ENCODE measurements around the gene PUM1. TPM values are rescaled to one million over a fixed set of nuclear protein-coding genes. Genes with fewer than 3 reads are reported as not detected.

The PUM1 gene
- total and polyA plus RNA-seq, 10 of the 15 experiments (the other 5 are each of a cell fraction or from before 2014, with no cell fraction given): 21.4 to 75.3 (median 42.4) TPM

DNA sequence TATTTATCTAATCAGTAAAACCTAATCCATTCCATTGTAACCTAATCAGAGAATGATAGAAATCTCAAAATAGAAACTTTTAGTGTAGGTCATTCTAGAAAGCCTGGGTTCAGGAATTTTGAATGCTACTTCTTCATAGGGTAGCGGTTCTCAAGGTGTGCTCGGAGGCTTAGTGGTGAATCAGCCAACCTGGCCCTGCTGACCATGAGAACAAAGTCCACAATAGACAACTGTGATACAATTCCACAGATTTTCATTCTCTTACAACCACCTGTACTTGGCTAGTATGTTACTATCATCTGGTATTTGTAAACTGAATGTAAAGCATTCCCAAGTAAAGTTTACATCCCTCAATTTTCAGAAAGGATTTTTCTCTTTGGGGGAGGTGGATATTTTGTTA lies 7.5 kb upstream of the PUM1 start:
- WGBS (ENCODE audit: insufficient coverage, insufficient replicate concordance, low lambda C conversion rate, missing lambda C conversion rate): 85% methylated on average over 2 of the region's 2 CpGs
- POLR2A ChIA-PET: interaction anchor here (0.9 kb wide), 1 partner anchor 225 kb away, joined by 3 read pairs; no protein-coding TSS in a partner anchor
- TF ChIP-seq, protein P1, sequence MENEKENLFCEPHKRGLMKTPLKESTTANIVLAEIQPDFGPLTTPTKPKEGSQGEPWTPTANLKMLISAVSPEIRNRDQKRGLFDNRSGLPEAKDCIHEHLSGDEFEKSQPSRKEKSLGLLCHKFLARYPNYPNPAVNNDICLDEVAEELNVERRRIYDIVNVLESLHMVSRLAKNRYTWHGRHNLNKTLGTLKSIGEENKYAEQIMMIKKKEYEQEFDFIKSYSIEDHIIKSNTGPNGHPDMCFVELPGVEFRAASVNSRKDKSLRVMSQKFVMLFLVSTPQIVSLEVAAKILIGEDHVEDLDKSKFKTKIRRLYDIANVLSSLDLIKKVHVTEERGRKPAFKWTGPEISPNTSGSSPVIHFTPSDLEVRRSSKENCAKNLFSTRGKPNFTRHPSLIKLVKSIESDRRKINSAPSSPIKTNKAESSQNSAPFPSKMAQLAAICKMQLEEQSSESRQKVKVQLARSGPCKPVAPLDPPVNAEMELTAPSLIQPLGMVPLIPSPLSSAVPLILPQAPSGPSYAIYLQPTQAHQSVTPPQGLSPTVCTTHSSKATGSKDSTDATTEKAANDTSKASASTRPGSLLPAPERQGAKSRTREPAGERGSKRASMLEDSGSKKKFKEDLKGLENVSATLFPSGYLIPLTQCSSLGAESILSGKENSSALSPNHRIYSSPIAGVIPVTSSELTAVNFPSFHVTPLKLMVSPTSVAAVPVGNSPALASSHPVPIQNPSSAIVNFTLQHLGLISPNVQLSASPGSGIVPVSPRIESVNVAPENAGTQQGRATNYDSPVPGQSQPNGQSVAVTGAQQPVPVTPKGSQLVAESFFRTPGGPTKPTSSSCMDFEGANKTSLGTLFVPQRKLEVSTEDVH (IDR thresholded peaks at IDR 0.05; ENCODE audit: low read depth, partially characterized antibody): no peak
- TF ChIP-seq PAX5 (IDR thresholded peaks at IDR 0.05; ENCODE audit: borderline replicate concordance, low read depth, low read length) (no peak), ZBED1 (IDR thresholded peaks at IDR 0.05; ENCODE audit: borderline replicate concordance) (no peak), NBN (IDR thresholded peaks at IDR 0.05) (no peak), NFYB (IDR thresholded peaks at IDR 0.05; ENCODE audit: insufficient read depth, low read depth, low read length) (no peak), TCF12 (IDR thresholded peaks at IDR 0.05; ENCODE audit: low read depth, low read length) (no peak), HDGF (IDR thresholded peaks at IDR 0.05) (no peak), STAT3 (IDR thresholded peaks at IDR 0.05; ENCODE audit: low read depth, low read length) (no peak), RAD21 (IDR thresholded peaks at IDR 0.05; ENCODE audit: insufficient read depth, low read depth, low read length) (no peak), POLR2AphosphoS5 (IDR thresholded peaks at IDR 0.05; ENCODE audit: low read length) (no peak)
- TF ChIP-seq, protein P2, sequence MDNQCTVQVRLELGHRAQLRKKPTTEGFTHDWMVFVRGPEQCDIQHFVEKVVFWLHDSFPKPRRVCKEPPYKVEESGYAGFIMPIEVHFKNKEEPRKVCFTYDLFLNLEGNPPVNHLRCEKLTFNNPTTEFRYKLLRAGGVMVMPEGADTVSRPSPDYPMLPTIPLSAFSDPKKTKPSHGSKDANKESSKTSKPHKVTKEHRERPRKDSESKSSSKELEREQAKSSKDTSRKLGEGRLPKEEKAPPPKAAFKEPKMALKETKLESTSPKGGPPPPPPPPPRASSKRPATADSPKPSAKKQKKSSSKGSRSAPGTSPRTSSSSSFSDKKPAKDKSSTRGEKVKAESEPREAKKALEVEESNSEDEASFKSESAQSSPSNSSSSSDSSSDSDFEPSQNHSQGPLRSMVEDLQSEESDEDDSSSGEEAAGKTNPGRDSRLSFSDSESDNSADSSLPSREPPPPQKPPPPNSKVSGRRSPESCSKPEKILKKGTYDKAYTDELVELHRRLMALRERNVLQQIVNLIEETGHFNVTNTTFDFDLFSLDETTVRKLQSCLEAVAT (IDR thresholded peaks at IDR 0.05): no peak
- TF ChIP-seq, protein P3, sequence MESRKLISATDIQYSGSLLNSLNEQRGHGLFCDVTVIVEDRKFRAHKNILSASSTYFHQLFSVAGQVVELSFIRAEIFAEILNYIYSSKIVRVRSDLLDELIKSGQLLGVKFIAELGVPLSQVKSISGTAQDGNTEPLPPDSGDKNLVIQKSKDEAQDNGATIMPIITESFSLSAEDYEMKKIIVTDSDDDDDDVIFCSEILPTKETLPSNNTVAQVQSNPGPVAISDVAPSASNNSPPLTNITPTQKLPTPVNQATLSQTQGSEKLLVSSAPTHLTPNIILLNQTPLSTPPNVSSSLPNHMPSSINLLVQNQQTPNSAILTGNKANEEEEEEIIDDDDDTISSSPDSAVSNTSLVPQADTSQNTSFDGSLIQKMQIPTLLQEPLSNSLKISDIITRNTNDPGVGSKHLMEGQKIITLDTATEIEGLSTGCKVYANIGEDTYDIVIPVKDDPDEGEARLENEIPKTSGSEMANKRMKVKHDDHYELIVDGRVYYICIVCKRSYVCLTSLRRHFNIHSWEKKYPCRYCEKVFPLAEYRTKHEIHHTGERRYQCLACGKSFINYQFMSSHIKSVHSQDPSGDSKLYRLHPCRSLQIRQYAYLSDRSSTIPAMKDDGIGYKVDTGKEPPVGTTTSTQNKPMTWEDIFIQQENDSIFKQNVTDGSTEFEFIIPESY (IDR thresholded peaks at IDR 0.05): no peak
- TF ChIP-seq, protein P4, sequence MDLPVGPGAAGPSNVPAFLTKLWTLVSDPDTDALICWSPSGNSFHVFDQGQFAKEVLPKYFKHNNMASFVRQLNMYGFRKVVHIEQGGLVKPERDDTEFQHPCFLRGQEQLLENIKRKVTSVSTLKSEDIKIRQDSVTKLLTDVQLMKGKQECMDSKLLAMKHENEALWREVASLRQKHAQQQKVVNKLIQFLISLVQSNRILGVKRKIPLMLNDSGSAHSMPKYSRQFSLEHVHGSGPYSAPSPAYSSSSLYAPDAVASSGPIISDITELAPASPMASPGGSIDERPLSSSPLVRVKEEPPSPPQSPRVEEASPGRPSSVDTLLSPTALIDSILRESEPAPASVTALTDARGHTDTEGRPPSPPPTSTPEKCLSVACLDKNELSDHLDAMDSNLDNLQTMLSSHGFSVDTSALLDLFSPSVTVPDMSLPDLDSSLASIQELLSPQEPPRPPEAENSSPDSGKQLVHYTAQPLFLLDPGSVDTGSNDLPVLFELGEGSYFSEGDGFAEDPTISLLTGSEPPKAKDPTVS (IDR thresholded peaks at IDR 0.05; ENCODE audit: low read depth, low read length): no peak
- TF ChIP-seq, protein P5, sequence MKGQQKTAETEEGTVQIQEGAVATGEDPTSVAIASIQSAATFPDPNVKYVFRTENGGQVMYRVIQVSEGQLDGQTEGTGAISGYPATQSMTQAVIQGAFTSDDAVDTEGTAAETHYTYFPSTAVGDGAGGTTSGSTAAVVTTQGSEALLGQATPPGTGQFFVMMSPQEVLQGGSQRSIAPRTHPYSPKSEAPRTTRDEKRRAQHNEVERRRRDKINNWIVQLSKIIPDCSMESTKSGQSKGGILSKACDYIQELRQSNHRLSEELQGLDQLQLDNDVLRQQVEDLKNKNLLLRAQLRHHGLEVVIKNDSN (IDR thresholded peaks at IDR 0.05; ENCODE audit: borderline replicate concordance, extremely low read length, insufficient read depth, low read depth, low read length): no peak
- TF ChIP-seq, protein P6, sequence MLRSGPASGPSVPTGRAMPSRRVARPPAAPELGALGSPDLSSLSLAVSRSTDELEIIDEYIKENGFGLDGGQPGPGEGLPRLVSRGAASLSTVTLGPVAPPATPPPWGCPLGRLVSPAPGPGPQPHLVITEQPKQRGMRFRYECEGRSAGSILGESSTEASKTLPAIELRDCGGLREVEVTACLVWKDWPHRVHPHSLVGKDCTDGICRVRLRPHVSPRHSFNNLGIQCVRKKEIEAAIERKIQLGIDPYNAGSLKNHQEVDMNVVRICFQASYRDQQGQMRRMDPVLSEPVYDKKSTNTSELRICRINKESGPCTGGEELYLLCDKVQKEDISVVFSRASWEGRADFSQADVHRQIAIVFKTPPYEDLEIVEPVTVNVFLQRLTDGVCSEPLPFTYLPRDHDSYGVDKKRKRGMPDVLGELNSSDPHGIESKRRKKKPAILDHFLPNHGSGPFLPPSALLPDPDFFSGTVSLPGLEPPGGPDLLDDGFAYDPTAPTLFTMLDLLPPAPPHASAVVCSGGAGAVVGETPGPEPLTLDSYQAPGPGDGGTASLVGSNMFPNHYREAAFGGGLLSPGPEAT (IDR thresholded peaks at IDR 0.05; ENCODE audit: low read depth): no peak

More for the DNA sequence above, 7.5 kb upstream of the PUM1 start:
- Histone ChIP-seq H2AFZ (ENCODE audit: control insufficient read depth, low read depth, low read length) (no peak overlapping the region), H3K9me3 (replicated peaks; ENCODE audit: control insufficient read depth, insufficient read depth, low read length) (no peaks in the 10 kb centered on the region), H3K27me3 (replicated peaks in 1 of 2; ENCODE audit: control insufficient read depth in 2 of 2, insufficient read depth in 2 of 2, low read length in 1 of 2) (no peaks in the 10 kb centered on the region), H3K4me3 (no peak overlapping the region), H3K27ac (ENCODE audit: control insufficient read depth, insufficient read depth) (no peak overlapping the region), H3K36me3 (ENCODE audit: control insufficient read depth in 2 of 2, insufficient read depth in 2 of 2, low read length in 1 of 2) (no peaks in the 10 kb centered on the region), H3K4me2 (ENCODE audit: control insufficient read depth, insufficient read depth) (no peak overlapping the region), H3K9ac (ENCODE audit: control insufficient read depth, insufficient read depth, low read length) (no peak overlapping the region), H4K20me1 (ENCODE audit: control insufficient read depth, insufficient read depth) (no peaks in the 10 kb centered on the region), H3K79me2 (ENCODE audit: control insufficient read depth, insufficient read depth, low read length) (no peaks in the 10 kb centered on the region), H3K4me1 (ENCODE audit: control insufficient read depth, insufficient read depth, low read length) (no peaks in the 10 kb centered on the region)
- DNase-seq (ENCODE audit: low read depth, low spot score) (no peak), ATAC-seq (no peak), FAIRE-seq (no peak)
- CTCF ChIA-PET: no interaction called here
- no TSS peak for BruUV-seq (replicated peaks)
- in situ Hi-C loops (cut with MboI): no loop called here
- RAD21 ChIA-PET (ENCODE audit: unreplicated experiment): no interaction called here
- intact Hi-C loops (cut with micrococcal nuclease; ENCODE audit: unreplicated experiment): no loop called here
- SMC1A ChIA-PET (ENCODE audit: uncharacterized antibody, unreplicated experiment): no interaction called here

Measured in GM12878 (cell line).